H9 (cell line): ENCODE measurements around the gene MYL9. TPM values are rescaled to one million over a fixed set of nuclear protein-coding genes. Genes with fewer than 3 reads are reported as not detected.

Experiments
- DNase-seq: peaks from one replicate; pipeline ENCODE4 v3.0.0-alpha.2; 2017
- H2AFZ ChIP-seq: one replicate; pipeline ENCODE4 v1.6.1; 2013; ENCODE audit warnings: mild to moderate bottlenecking, low read length, control low read depth, moderate library complexity
- H2AK5ac ChIP-seq: 2 replicates; pipeline ENCODE4 v1.6.1; 2013; ENCODE audit warnings: low read length, control low read depth, mixed read lengths; ENCODE audit not compliant: insufficient read length
- H2BK120ac ChIP-seq: one replicate; pipeline ENCODE4 v1.6.1; 2013; ENCODE audit warnings: low read depth, mild to moderate bottlenecking, low read length, control low read depth, inconsistent platforms; ENCODE audit not compliant: poor library complexity, severe bottlenecking
- H2BK12ac ChIP-seq: 2 replicates; pipeline ENCODE4 v1.6.1; 2013; ENCODE audit warnings: low read length, control low read depth, mixed read lengths, low read depth; ENCODE audit not compliant: insufficient read length
- H2BK15ac ChIP-seq: 2 replicates; pipeline ENCODE4 v1.6.1; 2013; ENCODE audit warnings: low read depth, low read length, control low read depth
- H2BK20ac ChIP-seq: one replicate; pipeline ENCODE4 v1.6.1; 2013; ENCODE audit warnings: low read depth, mild to moderate bottlenecking, low read length, control low read depth, inconsistent platforms; ENCODE audit not compliant: poor library complexity, severe bottlenecking
- H2BK5ac ChIP-seq: 2 replicates; pipeline ENCODE4 v1.6.1; 2013; ENCODE audit warnings: low read length, control low read depth, mixed read lengths; ENCODE audit not compliant: insufficient read length
- H3K14ac ChIP-seq: 2 replicates; pipeline ENCODE4 v1.6.1; 2013; ENCODE audit warnings: low read length, control low read depth; ENCODE audit not compliant: insufficient read depth
- H3K18ac ChIP-seq: 2 replicates; pipeline ENCODE4 v1.6.1; 2013; ENCODE audit warnings: low read depth, mild to moderate bottlenecking, mixed read lengths, low read length, control low read depth; ENCODE audit not compliant: insufficient read length
- H3K23ac ChIP-seq: 2 replicates; pipeline ENCODE4 v1.6.1; 2013; ENCODE audit warnings: low read length, control low read depth, mixed read lengths, low read depth; ENCODE audit not compliant: insufficient read length
- H3K23me2 ChIP-seq: 2 replicates; pipeline ENCODE4 v1.6.1; 2013; ENCODE audit warnings: low read depth, mild to moderate bottlenecking, mixed read lengths, low read length, control low read depth; ENCODE audit not compliant: insufficient read length, poor library complexity, severe bottlenecking
- H3K27ac ChIP-seq: 2 replicates; pipeline ENCODE4 v1.5.1; 2013; ENCODE audit warnings: low read length, control low read depth, mixed read lengths, low read depth; ENCODE audit not compliant: insufficient read length
- H3K27me3 ChIP-seq: 2 replicates; pipeline ENCODE4 v1.6.1; 2013; ENCODE audit warnings: low read length, control low read depth, inconsistent platforms; ENCODE audit not compliant: insufficient read depth
- H3K4ac ChIP-seq: 2 replicates; pipeline ENCODE4 v1.6.1; 2013; ENCODE audit warnings: low read depth, mild to moderate bottlenecking, control low read depth, inconsistent platforms, low read length, moderate library complexity
- H3K4me1 ChIP-seq: 2 replicates; pipeline ENCODE4 v1.6.1; 2013; ENCODE audit warnings: low read length, control low read depth, inconsistent platforms; ENCODE audit not compliant: insufficient read depth
- H3K4me2 ChIP-seq: 2 replicates; pipeline ENCODE4 v1.6.1; 2013; ENCODE audit warnings: low read length, control low read depth, mixed read lengths; ENCODE audit not compliant: insufficient read length, insufficient read depth
- H3K56ac ChIP-seq: 2 replicates; pipeline ENCODE4 v1.6.1; 2013; ENCODE audit warnings: low read depth, mild to moderate bottlenecking, mixed read lengths, low read length, control low read depth; ENCODE audit not compliant: insufficient read length
- H3K79me1 ChIP-seq: 2 replicates; pipeline ENCODE4 v1.6.1; 2013; ENCODE audit warnings: low read depth, mild to moderate bottlenecking, moderate library complexity, low read length, control low read depth, inconsistent platforms; ENCODE audit not compliant: insufficient read depth, poor library complexity, severe bottlenecking
- H3K79me2 ChIP-seq: 2 replicates; pipeline ENCODE4 v1.6.1; 2013; ENCODE audit warnings: low read length, control low read depth, inconsistent platforms; ENCODE audit not compliant: insufficient read depth
- H3K9ac ChIP-seq: 2 replicates; pipeline ENCODE4 v1.6.1; 2013; ENCODE audit warnings: low read length, control low read depth, mixed read lengths; ENCODE audit not compliant: insufficient read length; ENCODE audit errors: extremely low read depth
- H3K9me3 ChIP-seq: one replicate; pipeline ENCODE4 v1.6.1; 2013; ENCODE audit warnings: low read depth, low read length, inconsistent platforms; ENCODE audit not compliant: control insufficient read depth
- H3T11ph ChIP-seq: one replicate; pipeline ENCODE4 v1.6.1; 2013; ENCODE audit warnings: mild to moderate bottlenecking, low read length, control low read depth, inconsistent platforms
- H4K20me1 ChIP-seq: one replicate; pipeline ENCODE4 v1.6.1; 2013; ENCODE audit not compliant: control insufficient read depth, insufficient read length, insufficient read depth
- H4K5ac ChIP-seq: 2 replicates; pipeline ENCODE4 v1.6.1; 2013; ENCODE audit warnings: low read depth, mild to moderate bottlenecking, mixed read lengths, low read length, control low read depth; ENCODE audit not compliant: insufficient read length
- H4K8ac ChIP-seq: replicated peaks from 2 replicates; pipeline ENCODE4 v1.6.1; 2013; ENCODE audit warnings: low read length, control low read depth, mixed read lengths, low read depth; ENCODE audit not compliant: insufficient read length
- H4K91ac ChIP-seq: 2 replicates; pipeline ENCODE4 v1.6.1; 2013; ENCODE audit warnings: low read depth, mild to moderate bottlenecking, moderate library complexity, mixed read lengths, low read length, control low read depth; ENCODE audit not compliant: insufficient read length
- H3K27ac Mint-ChIP-seq, 3 experiments: 2 replicates in 2 of 3; 3 replicates in 1 of 3; pipeline ENCODE4 v1.8.0; 2020 to 2021; ENCODE audit warnings: mixed read lengths in 3 of 3, mild to moderate bottlenecking in 1 of 3, moderate library complexity in 1 of 3
- H3K27me3 Mint-ChIP-seq: 2 replicates; pipeline ENCODE4 v1.8.0; 2021; ENCODE audit warnings: low read depth, mild to moderate bottlenecking, moderate library complexity, mixed read lengths
- H3K36me3 Mint-ChIP-seq, 3 experiments: 2 replicates in 2 of 3; 3 replicates in 1 of 3; pipeline ENCODE4 v1.8.0; 2020 to 2021; ENCODE audit warnings: low read depth in 3 of 3, mixed read lengths in 3 of 3; ENCODE audit not compliant: insufficient read depth in 1 of 3
- H3K4me1 Mint-ChIP-seq, 2 experiments: 2 replicates each; pipeline ENCODE4 v1.8.0; 2020; ENCODE audit warnings: mixed read lengths in 2 of 2
- H3K4me3 Mint-ChIP-seq, 2 experiments: 2 replicates in 1 of 2; 3 replicates in 1 of 2; pipeline ENCODE4 v1.8.0; 2020 to 2021; ENCODE audit warnings: mild to moderate bottlenecking in 2 of 2, mixed read lengths in 2 of 2, moderate library complexity in 1 of 2
- H3K9me3 Mint-ChIP-seq, 2 experiments: 2 replicates in 1 of 2; 3 replicates in 1 of 2; pipeline ENCODE4 v1.8.0; 2020; ENCODE audit warnings: mild to moderate bottlenecking in 2 of 2, mixed read lengths in 2 of 2, moderate library complexity in 1 of 2
- WGBS: extraction: QIAGEN DNeasy Blood & Tissue Kit; methylation state at CpG from one replicate; pipeline ENCODE4 v1.1.7; 2013; ENCODE audit warnings: missing lambda C conversion rate, low lambda C conversion rate, mixed read lengths; ENCODE audit not compliant: insufficient read length; ENCODE audit errors: extremely low coverage; 5-methylcytosine and 5-hydroxymethylcytosine counted together
- total RNA-seq: library from RNA; stranded (reverse); gene quantifications from 2 replicates; pipeline ENCODE4 v1.2.1, GENCODE V29; 2021
- TF ChIP-seq, protein P1 (sequence below): fragments of 200-600 bp; sonication (generic); conservative IDR thresholded peaks from 3 replicates; pipeline ENCODE4 v1.8.0; 2021; ENCODE audit warnings: antibody characterized with exemption, mild to moderate bottlenecking

MYL9 gene
- total RNA-seq, 1 experiment from 2014 or later = 218 TPM

DNA sequence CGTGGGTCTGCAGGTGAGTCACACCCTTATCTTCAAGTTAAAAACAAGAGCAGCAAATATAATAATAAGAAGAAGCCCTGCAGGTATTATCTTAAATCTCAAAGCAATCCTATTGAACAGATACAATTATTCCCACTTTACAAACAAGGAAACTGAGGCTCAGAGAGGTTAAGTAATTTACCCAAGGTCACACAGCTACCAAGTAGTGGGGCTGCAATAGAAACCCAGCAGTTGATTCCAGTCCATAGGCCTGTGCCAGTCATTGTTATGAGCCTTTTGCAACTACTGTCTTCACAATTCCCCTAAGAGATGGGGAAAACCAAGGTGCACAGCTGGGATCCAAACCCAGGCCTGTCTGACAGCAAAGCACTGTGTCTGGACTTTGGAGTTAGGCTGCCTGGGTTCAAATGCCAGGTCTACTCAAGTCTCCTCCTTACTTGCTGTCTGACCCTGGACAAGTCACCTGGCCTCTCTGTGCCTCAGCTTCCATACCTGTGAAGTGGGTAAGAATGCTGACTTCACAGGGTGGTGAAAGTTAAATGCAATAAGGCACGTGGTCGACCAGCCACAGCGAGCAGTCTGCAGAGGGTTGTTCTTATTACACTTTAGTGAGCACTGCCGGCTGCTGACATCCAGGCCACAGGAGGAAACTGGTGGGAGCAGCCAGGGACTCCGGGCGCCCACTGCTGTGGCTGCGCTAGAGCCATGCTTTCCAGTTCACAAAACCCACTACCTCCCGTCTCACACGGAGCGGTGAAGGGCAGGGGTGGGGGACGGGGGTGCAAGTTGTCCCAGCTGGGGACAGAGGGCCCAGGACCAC is 6.1 kb downstream of the MYL9 start:
- Histone ChIP-seq H4K5ac (no peak overlapping the region), H4K8ac (no peak overlapping the region), H3K79me1 (no peaks in the 10 kb centered on the region), H2BK20ac (no peak overlapping the region), H2BK120ac (no peak overlapping the region), H4K91ac (no peak overlapping the region), H3K27ac (no peak overlapping the region), H3K79me2 (no peaks in the 10 kb centered on the region; the same call in 1 of the 2 replicates), H2BK5ac (no peak overlapping the region), H3K18ac (no peak overlapping the region), H3K9me3 (no peaks in the 10 kb centered on the region), H3K56ac (no peak overlapping the region), H2BK12ac (no peak overlapping the region), H2AK5ac (no peak overlapping the region), H2BK15ac (no peak overlapping the region), H3K4me2 (no peak overlapping the region), H3K4ac (no peak overlapping the region), H3K27me3 (no peaks in the 10 kb centered on the region), H3K14ac (no peak overlapping the region), H3K23me2 (no peaks in the 10 kb centered on the region), H2AFZ (no peak overlapping the region), H3T11ph (no peak overlapping the region), H3K9ac (no peak overlapping the region), H4K20me1 (no peaks in the 10 kb centered on the region), H3K23ac (no peak overlapping the region), H3K4me1 (no peaks in the 10 kb centered on the region; the same call in 1 of the 2 replicates)
- Mint-ChIP-seq H3K27me3 (no peaks in the 10 kb centered on the region), H3K27ac (no peak overlapping the region; a peak in 1 of 7 replicates), H3K4me1 (peaks cover 19 to 21% of the 10 kb centered on the region in 2 experiments), H3K4me3 (no peak overlapping the region), H3K9me3 (no peaks in the 10 kb centered on the region), H3K36me3 (peaks cover 13 to 37% (median 22%) of the 10 kb centered on the region in 3 experiments; a peak in 6 of 7 replicates)
- no CpG with 5 or more reads among the region's 12 CpGs for WGBS
- TF ChIP-seq, protein P1, sequence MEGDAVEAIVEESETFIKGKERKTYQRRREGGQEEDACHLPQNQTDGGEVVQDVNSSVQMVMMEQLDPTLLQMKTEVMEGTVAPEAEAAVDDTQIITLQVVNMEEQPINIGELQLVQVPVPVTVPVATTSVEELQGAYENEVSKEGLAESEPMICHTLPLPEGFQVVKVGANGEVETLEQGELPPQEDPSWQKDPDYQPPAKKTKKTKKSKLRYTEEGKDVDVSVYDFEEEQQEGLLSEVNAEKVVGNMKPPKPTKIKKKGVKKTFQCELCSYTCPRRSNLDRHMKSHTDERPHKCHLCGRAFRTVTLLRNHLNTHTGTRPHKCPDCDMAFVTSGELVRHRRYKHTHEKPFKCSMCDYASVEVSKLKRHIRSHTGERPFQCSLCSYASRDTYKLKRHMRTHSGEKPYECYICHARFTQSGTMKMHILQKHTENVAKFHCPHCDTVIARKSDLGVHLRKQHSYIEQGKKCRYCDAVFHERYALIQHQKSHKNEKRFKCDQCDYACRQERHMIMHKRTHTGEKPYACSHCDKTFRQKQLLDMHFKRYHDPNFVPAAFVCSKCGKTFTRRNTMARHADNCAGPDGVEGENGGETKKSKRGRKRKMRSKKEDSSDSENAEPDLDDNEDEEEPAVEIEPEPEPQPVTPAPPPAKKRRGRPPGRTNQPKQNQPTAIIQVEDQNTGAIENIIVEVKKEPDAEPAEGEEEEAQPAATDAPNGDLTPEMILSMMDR = no peak
- DNase-seq = no peak
